GM19324 (cell line): ENCODE results near the gene NUDT14.

Source experiments
- ATAC-seq: cut with Tn5 transposase; IDR thresholded peaks from one replicate; pipeline ENCODE4 v1.9.1; 2021; ENCODE audit warnings: mild to moderate bottlenecking, moderate library complexity; ENCODE audit not compliant: unreplicated experiment, low FRiP score

The NUDT14 gene

DNA sequence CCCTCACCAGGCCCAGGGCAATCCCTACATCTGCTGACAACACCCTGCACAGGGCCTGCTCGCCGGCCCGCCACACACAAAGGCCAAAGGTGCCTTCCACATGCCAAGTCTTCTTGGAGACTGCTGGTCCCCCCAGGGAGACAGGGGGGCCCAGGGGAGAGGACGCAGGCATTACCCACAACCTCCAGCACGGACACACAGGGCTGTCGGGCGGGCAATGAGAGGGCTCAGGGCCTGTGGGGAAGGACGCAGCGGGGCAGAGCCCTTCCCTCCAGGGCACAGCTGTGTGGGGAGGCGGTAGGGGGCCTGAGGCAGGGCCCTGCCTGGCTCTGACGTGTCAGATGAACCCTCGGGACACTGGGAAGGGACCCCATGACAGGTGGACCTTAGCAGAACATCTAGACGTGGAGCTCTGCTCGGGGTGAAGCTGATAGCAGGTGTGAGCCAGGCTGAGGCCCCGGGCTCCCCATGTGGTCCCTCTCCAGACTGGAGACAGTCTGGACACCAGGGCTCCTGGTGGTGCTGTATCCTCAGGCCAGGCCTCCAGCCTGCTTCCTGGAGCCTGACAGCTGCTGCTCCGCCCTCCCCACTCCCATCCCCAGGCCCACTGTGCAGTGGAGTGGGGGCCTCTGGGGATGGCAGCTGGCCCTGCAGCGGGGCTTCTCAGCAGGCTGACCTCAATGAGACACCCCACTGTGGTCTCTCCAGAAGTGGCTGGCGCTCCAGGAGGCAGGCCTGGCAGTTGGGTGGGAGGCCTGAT is 31.6 kb upstream of the NUDT14 start:
- ATAC-seq: no peak

DNA sequence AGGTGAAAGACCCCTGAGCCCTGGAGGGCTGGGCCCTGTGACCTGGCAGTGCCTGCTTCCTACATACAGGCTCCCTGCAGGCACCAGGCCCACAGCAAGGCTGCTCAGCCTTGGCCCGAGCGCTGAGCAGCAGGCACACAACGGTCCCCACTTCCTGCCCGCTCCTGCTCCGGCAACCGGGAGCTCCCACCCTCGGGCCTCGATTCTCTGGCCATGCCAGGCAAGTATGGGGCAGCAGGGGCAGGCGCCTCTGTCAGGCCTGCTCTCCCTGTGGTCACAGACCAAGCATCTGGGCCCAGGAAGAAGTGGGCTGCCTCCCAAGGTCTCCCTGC is 30.6 kb upstream of the NUDT14 start:
- ATAC-seq: no peak

DNA sequence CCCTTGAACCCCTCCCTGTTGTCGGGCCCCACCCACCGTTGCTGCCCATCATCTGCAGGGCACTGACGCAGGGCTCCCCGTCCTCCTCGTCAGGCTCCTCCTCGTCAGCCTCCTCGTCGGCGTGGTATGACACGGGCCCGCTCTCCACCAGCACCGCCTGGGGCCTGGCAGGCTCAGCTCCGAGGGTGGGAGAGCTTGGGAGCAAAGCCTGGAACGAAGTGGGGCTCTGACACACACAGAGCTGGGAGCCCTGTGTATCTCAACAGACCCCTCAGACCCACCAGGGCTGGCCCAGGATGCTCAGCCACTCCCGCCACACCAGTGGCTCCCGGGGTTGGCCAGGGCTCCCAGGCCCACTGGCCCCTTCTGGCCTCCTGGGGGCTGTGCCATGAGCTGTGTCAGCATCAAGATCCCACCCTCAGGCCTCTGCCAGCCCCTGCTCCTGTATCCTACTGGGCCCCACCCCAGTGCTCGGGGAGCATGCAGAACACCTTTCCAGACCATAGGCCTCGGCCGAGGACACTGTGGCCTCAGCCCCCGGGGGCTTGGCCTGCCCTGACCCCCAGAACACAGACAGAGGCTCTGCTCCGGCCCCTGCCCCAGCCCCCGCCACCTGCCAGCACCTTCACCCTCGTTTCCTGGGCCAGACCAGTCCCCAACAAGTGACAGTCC is 30.1 kb upstream of the NUDT14 start:
- no peak for ATAC-seq

DNA sequence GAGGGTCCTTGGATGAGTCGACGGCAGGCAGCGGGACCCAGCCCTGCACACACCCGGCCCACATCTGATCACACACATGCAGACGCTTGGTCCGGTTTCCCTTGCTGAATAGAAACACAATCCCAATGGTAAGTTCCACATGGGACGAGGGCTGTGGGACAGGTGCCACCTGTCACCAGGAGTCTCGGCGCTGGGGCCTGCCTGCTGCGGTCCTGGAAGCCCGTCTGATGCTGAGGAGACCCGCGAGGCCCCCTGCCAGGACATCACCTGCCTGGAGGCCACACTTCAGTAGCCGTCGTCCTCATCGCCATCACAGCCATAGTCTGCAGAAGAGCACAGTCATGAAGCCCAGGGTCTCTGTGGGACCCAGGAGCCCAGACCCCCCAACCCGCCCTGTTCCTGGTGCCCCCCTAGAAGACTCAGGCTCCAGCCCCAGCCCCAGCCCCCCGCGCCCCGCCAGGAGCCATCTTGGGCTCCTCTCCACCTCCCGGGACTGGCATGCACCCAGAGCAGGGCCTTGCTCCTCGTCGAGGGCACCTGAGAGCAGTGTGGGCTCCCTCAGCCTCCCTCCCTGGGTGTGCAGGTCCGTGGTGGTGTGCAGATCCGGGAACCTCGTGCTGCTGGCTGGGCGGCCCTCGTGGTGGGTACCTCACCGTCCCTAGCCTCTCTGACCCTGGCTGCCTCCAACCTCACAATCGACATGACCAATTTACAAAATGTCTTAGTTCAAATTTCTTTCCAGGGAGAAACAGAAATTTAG is 29.3 kb upstream of the NUDT14 start:
- ATAC-seq: no peak

DNA sequence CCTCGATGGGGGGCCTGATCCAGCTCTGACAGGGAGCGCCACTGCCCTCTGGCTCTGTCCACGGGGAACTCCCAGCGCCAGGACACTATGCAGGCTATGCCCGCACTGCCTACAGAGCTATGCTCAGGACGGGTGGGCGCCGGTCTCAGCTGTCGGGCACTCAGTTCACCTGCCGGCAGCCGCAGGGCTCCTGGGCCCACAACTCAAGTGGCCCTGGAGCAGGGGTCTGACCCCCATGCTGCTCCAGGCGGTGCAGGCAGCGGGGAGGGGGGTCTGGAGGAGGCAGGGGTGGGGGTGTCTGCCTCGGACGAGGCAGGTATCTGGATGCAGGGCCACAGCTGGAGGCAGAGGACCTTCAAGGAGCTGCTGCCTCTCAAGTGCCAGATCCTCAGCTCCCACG is 28.5 kb upstream of the NUDT14 start:
- ATAC-seq: no peak

DNA sequence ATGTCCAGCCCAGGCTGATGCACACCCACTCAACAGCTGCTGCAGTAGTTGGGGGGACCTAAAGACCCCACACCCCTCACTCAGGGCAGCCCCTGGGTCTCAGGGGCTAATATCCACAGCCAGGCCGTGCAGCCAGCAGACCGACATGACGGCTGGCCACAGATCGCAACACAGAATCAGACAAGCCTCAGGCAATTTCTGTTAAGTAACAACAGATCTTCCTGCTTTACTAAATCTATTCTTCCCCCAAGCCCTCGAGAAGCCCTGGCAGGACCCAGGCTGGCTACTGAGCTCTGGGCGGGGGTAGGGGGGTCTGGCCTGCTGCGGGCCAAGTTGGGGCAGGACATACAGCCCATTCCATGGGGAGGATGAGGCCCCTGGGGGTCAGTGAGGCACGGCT is 28.0 kb upstream of the NUDT14 start:
- no peak for ATAC-seq

DNA sequence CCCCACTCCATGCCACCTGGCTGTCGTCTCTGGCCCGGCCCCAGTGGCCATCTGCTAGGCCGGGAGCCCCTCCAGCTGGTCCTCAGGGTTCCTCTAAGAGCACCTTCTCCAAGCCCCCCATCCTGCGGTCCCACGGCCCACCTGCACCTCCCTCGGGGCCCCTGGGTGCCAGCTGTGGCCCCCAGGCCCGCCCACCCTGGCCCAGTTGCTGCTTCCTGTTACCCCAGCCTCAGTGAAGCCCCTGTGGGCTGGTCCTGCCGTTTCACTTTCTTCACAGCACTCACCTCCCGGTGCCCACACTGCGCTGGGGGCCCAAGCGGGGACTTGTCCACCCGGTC is 27.6 kb upstream of the NUDT14 start:
- ATAC-seq: no peak

DNA sequence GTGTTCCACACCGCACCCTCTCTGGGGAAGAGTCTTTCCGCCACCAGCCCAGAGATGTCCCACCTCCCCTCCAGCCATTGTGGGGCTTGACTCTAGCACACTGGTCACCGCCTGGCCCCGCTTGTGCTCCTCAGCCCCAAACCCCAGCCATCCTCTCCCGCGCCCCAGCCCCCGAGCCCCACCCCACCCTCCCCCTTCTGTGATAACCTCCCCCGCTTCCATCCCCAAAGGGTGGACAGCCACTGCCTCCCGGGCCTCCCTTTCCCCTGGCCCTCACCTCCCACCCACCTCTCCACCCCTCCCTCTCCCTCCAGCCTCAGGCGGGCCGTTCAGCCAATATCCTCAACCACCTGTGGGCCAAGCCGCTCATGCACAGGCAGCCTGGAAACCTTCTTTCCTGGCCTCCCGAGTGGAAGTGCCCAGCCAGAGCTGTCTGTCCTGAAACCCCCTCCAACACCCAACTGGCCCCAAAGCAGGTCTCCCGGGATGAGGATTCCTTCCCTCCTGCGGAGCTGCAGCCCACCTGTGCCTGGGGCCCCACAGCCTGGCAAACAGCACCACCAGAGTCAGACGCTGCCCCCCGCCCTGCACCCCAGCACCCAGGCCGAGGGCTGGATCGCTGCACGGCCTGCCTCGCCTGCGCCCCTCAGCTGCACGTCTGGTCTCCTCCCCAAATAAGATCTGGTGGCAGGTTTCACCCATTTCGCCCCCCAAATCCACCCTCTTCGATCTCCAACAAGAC is 27.1 kb upstream of the NUDT14 start:
- no peak for ATAC-seq

DNA sequence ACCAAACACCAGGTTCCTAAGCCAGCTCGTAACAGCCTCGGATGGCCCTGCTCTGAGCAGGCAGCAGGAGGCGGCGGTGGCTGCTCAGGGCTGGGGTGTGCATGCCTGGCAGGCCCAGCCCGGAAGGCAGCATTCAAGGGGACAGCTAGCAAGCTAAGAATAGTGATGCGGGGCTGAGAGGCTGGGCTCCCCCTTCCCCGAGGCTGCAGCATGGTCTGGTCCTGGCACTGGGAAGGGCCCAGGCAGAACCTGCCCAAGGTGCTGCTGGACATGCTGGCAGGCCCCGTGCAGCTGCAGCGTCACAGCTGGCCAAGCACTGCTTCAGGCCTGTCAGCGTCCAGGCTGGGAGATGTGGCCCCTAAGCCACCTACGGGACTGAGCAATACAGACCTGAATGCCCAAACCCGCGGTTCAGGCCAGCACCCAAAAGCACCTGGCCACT is 26.4 kb upstream of the NUDT14 start:
- no peak for ATAC-seq

DNA sequence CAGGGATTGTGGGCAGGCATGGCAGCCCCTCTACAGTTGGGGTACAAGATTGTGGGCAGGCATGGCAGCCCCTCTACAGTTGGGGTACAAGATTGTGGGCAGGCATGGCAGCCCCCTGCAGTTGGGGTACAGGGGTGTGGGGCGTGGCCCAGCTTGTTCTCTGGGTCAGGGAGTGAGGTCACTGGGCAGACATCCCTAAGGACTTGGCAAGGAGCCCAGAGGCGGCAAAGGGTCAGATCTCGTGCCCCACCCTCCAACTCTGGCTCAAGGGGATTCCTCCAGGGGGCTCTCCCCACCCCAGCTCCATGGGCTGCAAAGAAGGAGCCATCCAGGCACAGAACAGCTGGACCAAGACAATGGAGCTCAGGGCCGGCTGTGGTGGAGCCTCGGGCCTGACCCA is 25.8 kb upstream of the NUDT14 start:
- ATAC-seq: no peak

DNA sequence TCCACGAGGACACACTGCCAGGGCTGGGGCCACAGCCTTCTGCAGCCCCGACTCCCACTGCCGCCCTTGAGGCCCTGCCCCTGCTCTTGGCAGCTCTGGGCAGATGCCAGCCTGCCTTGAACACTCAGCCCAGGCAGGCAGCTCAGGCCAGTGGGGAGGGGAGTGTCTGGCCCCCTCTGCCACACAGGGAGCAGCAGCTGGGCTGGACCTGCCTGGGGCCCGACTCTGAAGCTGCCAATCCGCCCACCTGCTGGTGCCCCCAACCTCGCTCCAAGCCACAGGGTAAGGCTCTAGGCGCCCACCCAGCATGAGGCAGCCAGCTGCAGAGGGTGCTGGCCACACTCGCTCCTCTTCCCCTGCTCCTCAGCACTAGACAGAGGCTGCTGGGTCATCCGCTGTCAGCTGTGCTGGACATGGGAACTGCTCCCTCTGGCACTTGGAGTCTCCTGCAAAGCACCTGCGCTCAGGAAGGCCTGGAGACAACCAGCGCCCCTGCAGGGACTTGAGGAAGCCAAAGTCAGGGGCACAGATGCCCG is 24.6 kb upstream of the NUDT14 start:
- ATAC-seq: no peak

DNA sequence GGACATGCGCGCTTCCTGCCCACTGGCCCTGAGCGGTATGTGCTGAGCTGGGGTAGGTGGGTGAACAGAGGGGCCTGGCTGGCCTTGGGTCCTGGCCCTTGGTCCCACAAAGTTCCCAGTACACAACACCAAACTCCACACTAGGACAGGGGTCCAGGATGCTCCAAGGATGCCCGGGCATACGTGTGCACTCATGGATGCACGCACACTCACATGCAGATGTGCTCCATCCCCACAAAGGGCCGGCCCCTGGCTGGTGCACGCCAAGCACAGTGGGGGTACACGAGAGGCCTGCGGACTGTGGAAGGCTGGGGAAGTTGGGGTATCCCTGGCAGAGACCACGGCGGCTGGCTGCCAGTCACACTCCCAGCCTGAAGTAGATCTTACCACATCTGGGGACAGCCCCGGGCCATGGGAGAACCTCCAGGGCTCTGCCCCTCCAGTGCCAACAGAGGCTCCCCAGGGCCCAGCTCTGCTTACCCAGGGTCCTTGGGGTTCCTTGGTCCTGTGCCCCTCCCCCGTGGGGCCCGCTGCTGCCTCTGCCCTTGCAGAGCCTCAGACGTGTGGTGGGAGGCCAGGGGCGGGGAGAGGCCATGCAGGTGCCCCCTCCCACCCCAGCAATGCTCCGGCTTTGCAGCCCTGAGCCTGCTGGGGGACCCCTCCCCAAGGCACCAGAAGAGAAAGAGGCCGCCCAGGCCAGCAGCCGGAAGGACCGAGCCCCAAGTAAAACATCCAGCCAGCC is 24.0 kb upstream of the NUDT14 start:
- no peak for ATAC-seq

DNA sequence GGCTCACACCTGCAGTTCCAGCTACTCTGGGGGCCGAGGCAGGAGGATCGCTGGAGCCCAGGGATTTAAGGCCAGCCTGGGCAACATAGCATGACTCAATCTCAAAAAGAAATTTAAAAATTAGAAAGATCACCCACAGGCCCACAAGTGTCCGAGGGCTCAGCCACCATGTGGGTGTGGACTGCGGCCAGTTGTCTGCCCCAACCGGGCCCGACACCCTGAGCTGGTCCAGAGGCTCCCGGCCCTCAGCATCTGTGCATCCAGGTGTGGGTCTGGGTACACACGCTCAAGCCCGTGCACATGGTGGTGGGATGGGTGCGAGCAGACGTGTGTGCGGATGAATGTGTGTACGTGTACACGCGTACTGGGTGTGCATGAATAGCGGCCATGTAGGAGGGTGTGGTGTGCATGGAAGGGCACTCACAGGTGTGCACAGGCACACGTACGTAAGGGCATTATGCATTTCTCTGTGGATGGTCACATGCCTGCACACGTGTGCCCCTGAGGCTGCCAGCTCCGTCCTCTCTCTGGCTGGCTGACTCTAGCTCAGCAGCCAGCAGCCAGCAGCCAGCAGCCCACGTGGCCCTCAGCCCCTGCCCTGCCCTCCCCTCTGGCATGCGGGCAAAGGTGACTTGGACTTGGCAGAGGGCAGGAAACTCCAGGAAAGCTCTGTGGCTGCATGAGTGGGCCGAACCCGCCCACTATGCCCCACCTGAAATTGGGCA is 23.3 kb upstream of the NUDT14 start:
- ATAC-seq: no peak

DNA sequence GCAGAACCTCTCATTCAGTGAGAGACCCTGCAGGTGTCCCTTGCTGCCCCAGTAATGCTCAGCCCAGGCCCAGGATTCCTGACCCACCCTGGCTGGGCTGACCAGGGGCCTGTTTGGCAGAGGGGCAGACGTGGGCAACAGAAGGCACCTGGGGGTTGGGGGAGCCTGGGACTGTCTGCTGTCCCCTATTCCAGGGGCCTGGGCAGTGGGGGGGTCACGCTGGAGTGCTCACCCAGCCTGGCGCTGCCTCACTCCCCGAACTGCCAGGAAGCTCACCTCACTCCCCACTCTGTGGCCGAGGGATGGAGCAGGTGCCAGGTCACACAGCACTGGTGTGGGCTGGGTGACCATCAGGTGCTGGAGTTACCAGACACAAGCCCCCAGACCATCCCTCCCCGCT is 22.6 kb upstream of the NUDT14 start:
- no peak for ATAC-seq

DNA sequence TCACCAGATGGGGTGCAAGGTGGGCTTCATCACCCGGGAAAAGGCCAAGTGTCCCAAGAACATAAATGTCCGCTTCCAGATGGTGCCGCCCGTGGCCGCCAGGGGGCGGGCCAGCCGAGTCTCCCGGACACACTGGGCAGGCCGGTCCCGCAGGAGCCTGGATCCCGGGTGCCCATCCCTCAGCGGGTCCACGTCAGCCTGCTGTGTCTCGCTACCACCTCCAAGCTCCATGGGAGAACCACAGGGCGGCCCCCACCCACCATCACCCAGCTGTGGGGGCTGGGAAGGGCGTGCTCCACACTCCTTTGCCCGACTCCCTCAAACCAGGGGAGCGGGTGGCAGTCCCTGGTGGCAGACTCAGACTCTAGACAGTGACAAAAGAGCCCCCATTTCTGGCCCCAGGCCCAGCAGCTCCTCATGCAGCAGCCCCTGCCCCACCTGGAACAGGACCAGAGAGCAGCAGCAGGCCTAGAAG is 22.0 kb upstream of the NUDT14 start:
- no peak for ATAC-seq

DNA sequence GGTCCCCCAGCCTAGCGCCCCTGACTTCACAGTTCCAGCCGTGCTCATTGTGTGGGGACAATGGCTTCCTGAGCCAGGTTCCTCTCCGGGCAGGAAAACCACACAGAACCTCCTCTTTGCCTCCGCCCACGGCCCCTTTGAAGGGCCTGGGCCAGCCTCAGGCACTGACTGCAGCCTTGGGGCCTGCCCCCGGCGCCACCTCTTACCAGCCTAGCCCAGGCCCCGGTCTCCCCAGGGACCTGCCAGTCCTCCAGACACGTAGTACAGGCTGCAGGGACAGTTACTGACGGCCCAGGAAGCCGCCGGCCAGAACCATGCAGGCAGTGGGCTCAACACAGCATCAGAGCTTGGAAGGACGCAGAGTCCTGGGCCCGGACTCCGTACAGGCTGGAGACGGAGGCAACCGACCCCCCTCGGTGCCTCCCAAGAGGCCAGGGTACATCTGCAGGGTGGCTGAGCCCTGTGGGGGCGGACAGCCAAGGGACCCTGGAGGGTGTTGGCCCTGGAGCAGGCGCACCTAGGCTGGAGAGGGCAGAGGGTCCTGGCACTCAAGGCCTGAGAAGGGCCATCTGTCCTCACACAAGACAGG is 20.9 kb upstream of the NUDT14 start:
- no peak for ATAC-seq

DNA sequence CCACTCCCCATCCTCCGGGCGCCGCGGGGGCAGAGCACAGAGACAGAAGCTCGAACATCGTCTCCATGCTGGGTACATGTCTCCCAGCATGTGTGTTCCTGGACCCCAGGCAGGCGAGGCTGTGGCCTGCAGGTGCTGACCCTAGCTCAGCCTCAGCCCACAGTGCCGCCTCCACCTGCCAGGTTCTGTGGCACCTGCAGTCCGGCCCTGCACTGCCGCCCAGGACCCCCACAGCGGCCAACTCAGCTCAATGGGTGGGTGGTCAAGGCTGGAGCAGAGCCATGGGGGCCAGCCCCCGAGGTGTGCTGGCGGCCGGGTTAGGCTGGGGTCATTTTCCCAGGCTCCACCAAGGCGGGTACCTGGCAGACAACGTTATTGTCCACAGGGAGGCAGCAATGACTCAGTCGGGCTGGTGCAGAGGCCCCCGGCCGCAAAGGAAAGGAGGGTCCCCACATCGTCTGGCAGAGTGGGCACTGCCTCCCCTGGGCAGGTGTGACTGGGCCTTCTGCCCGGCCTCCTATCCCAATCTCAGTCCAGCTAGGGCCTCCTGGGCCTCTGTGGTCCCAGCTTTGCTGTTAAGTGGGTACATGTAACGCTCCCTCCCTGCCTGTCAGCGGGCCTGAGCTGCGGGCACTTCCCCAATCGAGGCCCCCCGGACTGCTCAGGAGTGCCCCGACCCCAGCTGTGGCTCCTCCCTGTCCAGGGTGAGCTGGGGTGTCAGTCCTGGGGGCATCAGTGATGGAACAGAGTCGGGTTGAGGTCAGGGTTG is 20.2 kb upstream of the NUDT14 start:
- ATAC-seq: no peak

DNA sequence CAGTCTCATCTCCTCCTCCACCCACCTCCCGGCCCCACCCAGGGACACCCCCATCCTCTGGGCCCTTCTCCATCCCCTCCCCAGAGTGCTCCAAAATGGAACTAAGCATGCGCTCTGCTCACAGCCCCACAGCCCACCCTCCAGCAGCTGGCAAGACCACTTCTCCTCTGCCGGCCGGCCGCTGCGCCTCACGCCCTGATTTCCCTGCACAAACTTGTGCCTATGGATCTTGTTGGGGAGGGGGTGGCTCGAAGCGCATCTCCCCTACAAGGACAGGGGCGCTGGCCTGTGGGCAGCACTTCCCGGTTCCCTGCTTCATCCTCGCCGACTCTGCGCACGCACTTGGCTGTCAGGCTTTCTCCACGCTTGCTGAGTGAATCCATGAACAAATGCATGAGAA is 19.5 kb upstream of the NUDT14 start:
- no peak for ATAC-seq
